ENCODE data around the gene NKIRAS1.

Gene NKIRAS1

GRCh38 chr3:23959135-23959900 is 42.5 kb upstream of the NKIRAS1 start:
- no peak overlapping the region for H3K4me3 ChIP-seq (ENCODE audit: control insufficient read depth, low read depth, low read length)
- DNase-seq (ENCODE audit: low read depth), result peak; percentile 63
- TF ChIP-seq, protein P1, sequence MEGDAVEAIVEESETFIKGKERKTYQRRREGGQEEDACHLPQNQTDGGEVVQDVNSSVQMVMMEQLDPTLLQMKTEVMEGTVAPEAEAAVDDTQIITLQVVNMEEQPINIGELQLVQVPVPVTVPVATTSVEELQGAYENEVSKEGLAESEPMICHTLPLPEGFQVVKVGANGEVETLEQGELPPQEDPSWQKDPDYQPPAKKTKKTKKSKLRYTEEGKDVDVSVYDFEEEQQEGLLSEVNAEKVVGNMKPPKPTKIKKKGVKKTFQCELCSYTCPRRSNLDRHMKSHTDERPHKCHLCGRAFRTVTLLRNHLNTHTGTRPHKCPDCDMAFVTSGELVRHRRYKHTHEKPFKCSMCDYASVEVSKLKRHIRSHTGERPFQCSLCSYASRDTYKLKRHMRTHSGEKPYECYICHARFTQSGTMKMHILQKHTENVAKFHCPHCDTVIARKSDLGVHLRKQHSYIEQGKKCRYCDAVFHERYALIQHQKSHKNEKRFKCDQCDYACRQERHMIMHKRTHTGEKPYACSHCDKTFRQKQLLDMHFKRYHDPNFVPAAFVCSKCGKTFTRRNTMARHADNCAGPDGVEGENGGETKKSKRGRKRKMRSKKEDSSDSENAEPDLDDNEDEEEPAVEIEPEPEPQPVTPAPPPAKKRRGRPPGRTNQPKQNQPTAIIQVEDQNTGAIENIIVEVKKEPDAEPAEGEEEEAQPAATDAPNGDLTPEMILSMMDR (IDR thresholded peaks at IDR 0.05; ENCODE audit: control insufficient read depth, insufficient read depth, low read depth, low read length, missing control alignments), result no peak

- TF ChIP-seq, protein P1 (IDR thresholded peaks at IDR 0.05; ENCODE audit: control insufficient read depth, insufficient read depth, low read depth, low read length, missing control alignments), result no peak
- H3K4me3 ChIP-seq (ENCODE audit: control insufficient read depth, low read depth, low read length), result no peak overlapping the region
- no peak for DNase-seq (ENCODE audit: low read depth)
These were observed 39.9 kb upstream of the NKIRAS1 start for GRCh38 chr3:23956701-23957100.

DNA sequence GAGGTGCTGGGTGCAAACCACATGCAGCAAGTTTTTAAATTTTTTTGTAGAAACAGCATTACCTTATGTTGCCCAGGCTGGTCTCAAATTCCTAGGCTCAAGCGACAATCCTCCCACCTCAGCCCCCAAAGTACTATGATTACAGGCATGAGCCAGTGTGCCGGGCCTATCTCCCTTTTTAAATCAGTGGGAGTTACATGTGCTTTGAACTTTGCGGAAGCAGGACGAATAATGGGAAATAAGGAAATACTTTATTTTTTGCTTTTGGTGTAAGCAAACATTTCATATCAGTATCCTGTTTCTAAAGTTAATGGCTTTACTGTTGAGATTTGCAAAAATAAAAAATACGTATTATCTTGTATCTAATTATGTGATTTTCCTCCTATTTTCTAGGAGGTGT is 37.4 kb upstream of the NKIRAS1 start:
- no peak for DNase-seq (ENCODE audit: low read depth)
- TF ChIP-seq, protein P1 (IDR thresholded peaks at IDR 0.05; ENCODE audit: control insufficient read depth, insufficient read depth, low read depth, low read length, missing control alignments), result no peak
- no peak overlapping the region for H3K4me3 ChIP-seq (ENCODE audit: control insufficient read depth, low read depth, low read length)

- no peak overlapping the region for H3K4me3 ChIP-seq (ENCODE audit: control insufficient read depth, low read depth, low read length)
- TF ChIP-seq, protein P1 (IDR thresholded peaks at IDR 0.05; ENCODE audit: control insufficient read depth, insufficient read depth, low read depth, low read length, missing control alignments), result no peak
- DNase-seq (ENCODE audit: low read depth), result no peak
These were observed 36.7 kb upstream of the NKIRAS1 start for GRCh38 chr3:23953523-23953922.

DNA sequence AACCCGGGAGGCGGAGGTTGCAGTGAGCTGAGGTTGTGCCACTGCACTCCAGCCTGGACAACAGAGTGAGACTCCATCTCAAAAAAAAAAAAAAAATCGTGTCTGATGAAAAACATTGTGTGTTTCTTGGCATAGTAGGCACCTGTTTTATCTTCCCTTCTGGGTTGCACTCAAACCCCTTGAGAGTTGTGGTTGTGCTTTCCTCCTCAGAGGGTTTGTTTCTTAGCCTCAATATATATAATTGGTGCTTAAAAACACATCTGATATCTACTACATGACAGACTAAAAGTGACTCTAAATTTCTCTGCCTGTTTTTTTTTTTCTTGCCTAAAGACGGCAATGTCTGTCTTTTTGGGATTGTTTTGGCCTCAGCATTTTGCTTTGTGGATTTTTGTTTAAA is 35.9 kb upstream of the NKIRAS1 start:
- TF ChIP-seq, protein P1 (IDR thresholded peaks at IDR 0.05; ENCODE audit: control insufficient read depth, insufficient read depth, low read depth, low read length, missing control alignments), result no peak
- H3K4me3 ChIP-seq (ENCODE audit: control insufficient read depth, low read depth, low read length), result no peak overlapping the region
- no peak for DNase-seq (ENCODE audit: low read depth)

- H3K4me3 ChIP-seq (ENCODE audit: control insufficient read depth, low read depth, low read length), result no peak overlapping the region
- DNase-seq (ENCODE audit: low read depth), result no peak
- TF ChIP-seq, protein P1 (IDR thresholded peaks at IDR 0.05; ENCODE audit: control insufficient read depth, insufficient read depth, low read depth, low read length, missing control alignments), result no peak
These were observed 33.5 kb upstream of the NKIRAS1 start for GRCh38 chr3:23950293-23950692.
